Activated CD4-positive, alpha-beta T cell treated with anti-CD3 and anti-CD28 coated beads, Interleukin-2, Interleukin-4, amounts not matched to agents 100 ng/mL and 50 ng/mL, durations not matched to agents 16 hours and 8 hours (primary cell): ENCODE results near the gene OR51T1.

Experiments
- DNase-seq: peaks from one replicate; pipeline ENCODE4 v3.0.0-alpha.2; 2020; ENCODE audit warnings: low spot score

OR51T1 gene

GRCh38 chr11:4926608-4927007 lies 44.9 kb downstream of the OR51T1 start:
- no peak for DNase-seq
